Measurements from ENCODE around the gene TAB3. TPM values are rescaled to one million over a fixed set of nuclear protein-coding genes. Genes with fewer than 3 reads are reported as not detected.

Gene TAB3
- total and polyA plus RNA-seq, 2 of the 4 experiments (the other 2 are of a cell fraction), result 4.7 to 6.4 TPM

DNA sequence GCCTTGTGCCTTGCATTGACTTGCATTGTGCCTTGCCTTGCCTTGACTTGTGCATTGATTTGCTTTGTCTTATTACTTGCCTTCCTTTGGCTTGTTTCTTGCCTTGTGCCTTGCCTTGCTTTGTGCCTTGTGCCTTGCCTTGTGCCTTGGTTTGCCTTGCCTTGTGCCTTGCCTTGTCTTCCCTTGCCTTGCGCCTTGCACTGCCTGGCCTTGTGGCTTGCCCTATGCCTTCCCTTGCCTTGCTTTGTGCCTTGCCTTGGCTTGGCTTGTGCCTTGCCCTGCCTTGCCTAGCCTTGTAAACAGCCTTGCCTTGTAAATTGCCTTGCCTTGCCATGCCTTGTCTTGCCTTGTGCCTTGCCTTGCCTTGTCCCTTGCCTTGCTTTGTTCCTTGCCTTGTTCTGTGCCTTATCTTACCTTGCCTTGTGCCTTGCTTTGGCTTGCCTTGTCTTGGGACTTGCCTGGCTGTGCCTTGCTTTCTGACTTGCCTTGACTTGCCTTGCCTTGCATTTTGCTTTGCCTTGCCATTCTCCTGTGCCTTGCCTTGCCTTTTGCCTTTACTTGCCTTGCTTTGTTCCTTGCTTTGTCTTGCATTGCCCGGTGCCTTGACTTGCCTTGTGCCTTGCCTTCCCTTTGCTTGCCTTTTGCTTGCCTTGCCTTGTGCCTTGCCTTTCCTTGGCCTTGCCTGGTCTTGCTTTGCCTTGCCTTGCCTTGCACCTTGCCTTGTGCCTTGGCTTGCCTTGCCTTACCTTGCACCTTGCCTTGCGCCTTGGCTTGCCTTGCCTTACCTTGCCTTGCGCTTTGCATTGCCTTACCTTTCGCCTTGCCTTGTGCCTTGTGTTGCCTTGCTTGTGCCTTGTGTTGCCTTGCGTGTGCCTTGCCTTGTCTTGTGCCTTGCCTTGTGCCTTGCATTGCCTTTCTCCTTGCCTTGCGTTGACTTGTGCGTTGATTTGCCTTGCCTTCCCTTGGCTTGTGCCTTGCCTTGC is 97.5 kb downstream of the TAB3 start (continued):
- TF ChIP-seq USF2 (IDR thresholded peaks at IDR 0.05; ENCODE audit: low read depth, low read length), result no peak

DNA sequence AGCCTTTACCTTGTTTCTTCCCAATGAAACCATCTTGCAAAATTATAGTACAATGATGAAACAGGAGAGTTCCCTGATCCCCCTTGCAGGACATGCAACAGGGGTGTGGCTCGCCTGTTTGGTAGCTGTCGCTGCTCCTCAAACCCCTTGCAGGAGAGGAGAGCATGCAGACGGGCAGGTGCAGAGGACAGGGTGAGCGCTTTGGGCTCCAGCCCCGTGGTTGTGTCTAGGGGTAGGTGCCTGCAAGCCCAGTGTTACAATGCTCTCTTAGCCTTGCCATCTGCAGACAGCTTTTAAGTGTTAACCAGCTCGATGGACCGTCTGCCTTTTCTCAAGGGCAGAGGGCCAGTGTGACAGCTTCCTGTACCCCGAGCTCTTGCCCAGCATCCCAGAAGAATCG is 102.0 kb downstream of the TAB3 start:
- H3K9me1 ChIP-seq (ENCODE audit: insufficient read depth, low read length), result no peaks in the 10 kb centered on the region; the same call in 1 of the 2 replicates
- in situ Hi-C loops (cut with MboI; ENCODE audit: low sequenced_read_pairs), result no loop called here
- H3K27ac ChIP-seq (ENCODE audit: insufficient read depth, low read length), result no peak overlapping the region
- dilution Hi-C loops (cut with HindIII; ENCODE audit: low sequenced_read_pairs, unreplicated experiment), result no loop called here
- H3K36me3 ChIP-seq (ENCODE audit: control insufficient read depth, insufficient read depth, low read length), result no peaks in the 10 kb centered on the region
- H3K4me3 ChIP-seq (ENCODE audit: insufficient read depth, low read depth, low read length), result no peak overlapping the region
- no peaks in the 10 kb centered on the region for H4K20me1 ChIP-seq (ENCODE audit: insufficient read depth, low read length)
- intact Hi-C loops (cut with micrococcal nuclease), result no loop called here
- H4K91ac ChIP-seq (ENCODE audit: insufficient read depth, low read depth, low read length), result no peak overlapping the region
- H3K18ac ChIP-seq (ENCODE audit: low read depth, low read length), result no peak overlapping the region
- no TSS peak for BruUV-seq (replicated peaks)
- no peak overlapping the region for H2BK20ac ChIP-seq (ENCODE audit: low read depth, low read length)
- no peak overlapping the region for H2AFZ ChIP-seq (replicated peaks; ENCODE audit: low read length, poor library complexity)
- no peak overlapping the region for H2BK120ac ChIP-seq (ENCODE audit: low read depth, low read length)
- TF ChIP-seq BHLHE40 (IDR thresholded peaks at IDR 0.05; ENCODE audit: low read depth, low read length), result no peak
- TF ChIP-seq, protein P1, sequence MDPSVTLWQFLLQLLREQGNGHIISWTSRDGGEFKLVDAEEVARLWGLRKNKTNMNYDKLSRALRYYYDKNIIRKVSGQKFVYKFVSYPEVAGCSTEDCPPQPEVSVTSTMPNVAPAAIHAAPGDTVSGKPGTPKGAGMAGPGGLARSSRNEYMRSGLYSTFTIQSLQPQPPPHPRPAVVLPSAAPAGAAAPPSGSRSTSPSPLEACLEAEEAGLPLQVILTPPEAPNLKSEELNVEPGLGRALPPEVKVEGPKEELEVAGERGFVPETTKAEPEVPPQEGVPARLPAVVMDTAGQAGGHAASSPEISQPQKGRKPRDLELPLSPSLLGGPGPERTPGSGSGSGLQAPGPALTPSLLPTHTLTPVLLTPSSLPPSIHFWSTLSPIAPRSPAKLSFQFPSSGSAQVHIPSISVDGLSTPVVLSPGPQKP (IDR thresholded peaks at IDR 0.05; ENCODE audit: borderline replicate concordance, low read depth, low read length), result no peak
- no peak for TF ChIP-seq RFX5 (IDR thresholded peaks at IDR 0.05; ENCODE audit: low read depth, low read length)
- TF ChIP-seq MAZ (IDR thresholded peaks at IDR 0.05; ENCODE audit: borderline replicate concordance, low read depth, low read length), result no peak
- TF ChIP-seq CHD1 (IDR thresholded peaks at IDR 0.05; ENCODE audit: low read depth, low read length), result no peak
- TF ChIP-seq FOS (IDR thresholded peaks at IDR 0.05; ENCODE audit: low read depth, low read length), result no peak
- TF ChIP-seq MAFK (IDR thresholded peaks at IDR 0.05; ENCODE audit: low read depth, low read length), result no peak
- TF ChIP-seq USF2 (IDR thresholded peaks at IDR 0.05; ENCODE audit: low read depth, low read length), result no peak
- no peak overlapping the region for H2BK5ac ChIP-seq (ENCODE audit: low read depth, low read length, poor library complexity, severe bottlenecking)
- H3K14ac ChIP-seq (replicated peaks; ENCODE audit: low read depth, low read length), result no peak overlapping the region
- no peaks in the 10 kb centered on the region for H3K79me1 ChIP-seq (ENCODE audit: low read depth in 1 of 2, low read length in 2 of 2)
- no peak overlapping the region for H3K9ac ChIP-seq (ENCODE audit: low read depth, low read length)
- ATAC-seq (ENCODE audit: low read depth) (no peak), DNase-seq (no peak)
- H3K4ac ChIP-seq (ENCODE audit: low read depth, low read length), result no peak overlapping the region
- ChIA-PET CTCF (no interaction called here), POLR2A (ENCODE audit: unreplicated experiment) (no interaction called here)
- no peak overlapping the region for H2AK9ac ChIP-seq (replicated peaks; ENCODE audit: low read depth, low read length, poor library complexity)
- no peak overlapping the region for H3K4me2 ChIP-seq (ENCODE audit: low read depth, low read length)
- 72% methylated on average over 5 of the region's 9 CpGs; no CpG with 5 or more reads in 1 of the 2 experiments for WGBS, 2 experiments (ENCODE audit: extremely low coverage in 2 of 2, insufficient read length in 1 of 2)
- no peak overlapping the region for H4K5ac ChIP-seq (ENCODE audit: low read depth, low read length)
- no peak overlapping the region for H3K56ac ChIP-seq (ENCODE audit: extremely low read depth, insufficient read depth, low read length)
- no peaks in the 10 kb centered on the region for H3K27me3 ChIP-seq (ENCODE audit: control insufficient read depth, insufficient read depth, low read length)
- no peak overlapping the region for H2AK5ac ChIP-seq (ENCODE audit: low read depth, low read length)
- H3K9me3 ChIP-seq (ENCODE audit: control insufficient read depth, insufficient read depth, low read length), result peaks cover 7% of the 10 kb centered on the region; the same call in 1 of the 2 replicates
- no peak overlapping the region for H2BK15ac ChIP-seq (ENCODE audit: low read depth, low read length)
- no peaks in the 10 kb centered on the region for H3K4me1 ChIP-seq (ENCODE audit: control insufficient read depth, insufficient read depth, low read length)
- H3K23ac ChIP-seq (ENCODE audit: low read depth, low read length), result no peak overlapping the region
- H4K8ac ChIP-seq (ENCODE audit: low read depth in 2 of 2, low read length in 2 of 2), result no peak overlapping the region

Data from IMR-90 (cell line).